HCT116 (cell line): Measurements from ENCODE around the gene PDGFD. TPM values are rescaled to one million over a fixed set of nuclear protein-coding genes. Genes with fewer than 3 reads are reported as not detected.

Experiments
- ATAC-seq: fragments of 200-7000 bp; cut with Tn5 transposase; 2 replicates; pipeline ENCODE4 v1.9.1; 2020; ENCODE audit warnings: mild to moderate bottlenecking, moderate library complexity
- BruUV-seq: library from RNA; stranded (reverse); fragments of 400-500 nt; replicated peaks from 2 replicates; lab custom pipeline; 2021; lab: Mats Ljungman, UMichigan
- CTCF ChIA-PET: fragments of 300-600 bp; sonication (Branson Sonifier 250); formaldehyde crosslinking; loops from one replicate; lab custom pipeline; 2021; ENCODE audit warnings: antibody characterized with exemption; lab: Charles Lee
- POLR2A ChIA-PET: fragments of 300-600, 350-600 bp; sonication (Branson Sonifier 250); formaldehyde crosslinking; loops from one replicate; lab custom pipeline; 2021; ENCODE audit warnings: antibody characterized with exemption; lab: Charles Lee
- RAD21 ChIA-PET, 2 experiments: fragments of 300-600 bp; sonication (Branson Sonifier 250); formaldehyde crosslinking; loops; one replicate each; lab custom pipeline; 2023; ENCODE audit warnings: low total read pairs in 2 of 2; ENCODE audit not compliant: uncharacterized antibody in 2 of 2, unreplicated experiment in 2 of 2, low non-redundant PET in 1 of 2; lab: Charles Lee
- DNase-seq: peaks from one replicate; pipeline ENCODE4 v3.0.0-alpha.2; 2010; ENCODE audit warnings: low read depth, low spot score
- H2AFZ ChIP-seq: fragments of 200-600 bp; shearing (Covaris generic), sonication (generic); 2 replicates; pipeline ENCODE4 v1.6.1; 2017; ENCODE audit warnings: low read depth, mixed run types, mixed read lengths, antibody characterized with exemption, low read length; ENCODE audit not compliant: poor library complexity, severe bottlenecking
- H3K27ac ChIP-seq: 2 replicates; pipeline ENCODE4 v1.5.1; 2012; ENCODE audit warnings: low read depth, low read length
- H3K27me3 ChIP-seq: fragments of 200-600 bp; sonication (generic); 2 replicates; pipeline ENCODE4 v1.6.1; 2016; ENCODE audit warnings: mixed run types, low read length, mixed read lengths; ENCODE audit not compliant: insufficient read depth
- H3K36me3 ChIP-seq, 2 experiments: fragments of 200-500 bp in 1 of 2; fragments of 200-600 bp in 1 of 2; sonication (Bioruptor generic) in 1 of 2; sonication (generic) in 1 of 2; 2 replicates each; pipeline versions ENCODE4 v1.5.1 to v1.6.1; 2014 to 2016; ENCODE audit warnings: low read length in 2 of 2, inconsistent platforms in 1 of 2, mixed read lengths in 1 of 2, mixed run types in 1 of 2; ENCODE audit not compliant: insufficient read depth in 2 of 2, control insufficient read depth in 1 of 2
- H3K4me1 ChIP-seq, 2 experiments: fragments of 200-600 bp in 1 of 2; sonication (generic) in 1 of 2; 2 replicates each; pipeline versions ENCODE4 v1.5.1 to v1.6.1; 2012 to 2017; ENCODE audit warnings: low read length in 2 of 2, inconsistent platforms in 1 of 2, mild to moderate bottlenecking in 1 of 2, mixed read lengths in 1 of 2, mixed run types in 1 of 2, moderate library complexity in 1 of 2; ENCODE audit not compliant: insufficient read depth in 2 of 2, control insufficient read depth in 1 of 2
- H3K4me2 ChIP-seq: fragments of 200-600 bp; sonication (generic); 2 replicates; pipeline ENCODE4 v1.6.1; 2017; ENCODE audit warnings: mixed run types, low read length, mixed read lengths
- H3K4me3 ChIP-seq, 2 experiments: fragments of 200-600 bp in 1 of 2; sonication (generic) in 1 of 2; replicated peaks in 1 of 2; 2 replicates each; pipeline ENCODE4 v1.5.1; 2011 to 2016; ENCODE audit warnings: low read length in 2 of 2, control low read depth in 1 of 2, low read depth in 1 of 2, mild to moderate bottlenecking in 1 of 2, mixed read lengths in 1 of 2, mixed run types in 1 of 2
- H3K79me2 ChIP-seq: fragments of 200-600 bp; sonication (generic); 2 replicates; pipeline ENCODE4 v1.6.1; 2017; ENCODE audit warnings: mild to moderate bottlenecking, mixed run types, low read length, moderate library complexity, mixed read lengths; ENCODE audit not compliant: insufficient read depth
- H3K9ac ChIP-seq: fragments of 200-600 bp; sonication (generic); 2 replicates; pipeline ENCODE4 v1.6.1; 2016; ENCODE audit warnings: low read length, mixed read lengths
- H3K9me2 ChIP-seq: fragments of 200-600 bp; sonication (generic), shearing (Covaris generic); 2 replicates; pipeline ENCODE4 v1.6.1; 2017; ENCODE audit warnings: mixed run types, mild to moderate bottlenecking, moderate library complexity; ENCODE audit not compliant: insufficient read depth
- H3K9me3 ChIP-seq, 2 experiments: fragments of 200-500 bp in 1 of 2; fragments of 200-600 bp in 1 of 2; sonication (Bioruptor generic) in 1 of 2; sonication (generic) in 1 of 2; 2 replicates each; pipeline ENCODE4 v1.6.1; 2014 to 2017; ENCODE audit warnings: low read length in 2 of 2, mixed read lengths in 2 of 2, inconsistent platforms in 1 of 2, low read depth in 1 of 2, mild to moderate bottlenecking in 1 of 2, mixed run types in 1 of 2, moderate library complexity in 1 of 2; ENCODE audit not compliant: control insufficient read depth in 1 of 2, insufficient read depth in 1 of 2
- H4K20me1 ChIP-seq: fragments of 200-600 bp; sonication (generic), shearing (Covaris generic); 2 replicates; pipeline ENCODE4 v1.6.1; 2017; ENCODE audit warnings: mixed run types, mild to moderate bottlenecking, moderate library complexity; ENCODE audit not compliant: insufficient read depth
- CEBPB ChIP-seq: IDR thresholded peaks from 2 replicates; pipeline ENCODE4 v1.6.1; 2012; ENCODE audit warnings: low read depth
- EGR1 ChIP-seq: IDR thresholded peaks from 2 replicates; pipeline ENCODE4 v1.6.1; 2012; ENCODE audit warnings: low read depth
- ELF1 ChIP-seq: IDR thresholded peaks from 2 replicates; pipeline ENCODE4 v1.6.1; 2012; ENCODE audit warnings: low read depth, borderline replicate concordance
- SIN3A ChIP-seq: IDR thresholded peaks from 2 replicates; pipeline ENCODE4 v1.6.1; 2012; ENCODE audit warnings: low read depth
- SP1 ChIP-seq: IDR thresholded peaks from 2 replicates; pipeline ENCODE4 v1.6.1; 2012; ENCODE audit warnings: low read depth
- TCF7L2 ChIP-seq: IDR thresholded peaks from 2 replicates; pipeline ENCODE4 v1.7.0; 2011; ENCODE audit warnings: borderline replicate concordance, inconsistent platforms; ENCODE audit not compliant: insufficient read depth, insufficient read length; ENCODE audit errors: extremely low read depth
- YY1 ChIP-seq: IDR thresholded peaks from 2 replicates; pipeline ENCODE4 v1.6.1; 2011; ENCODE audit warnings: low read length, low read depth, moderate library complexity, mild to moderate bottlenecking; ENCODE audit not compliant: insufficient replicate concordance; ENCODE audit errors: extremely low read depth
- intact Hi-C: fragments of 100-400 bp; cut with micrococcal nuclease; formaldehyde crosslinking; loops from 2 replicates; pipeline ENCODE4 v1.10.0; 2022
- total RNA-seq: library from RNA; stranded (reverse); gene quantifications from one replicate; pipeline ENCODE4 v1.2.1, GENCODE V29; 2021; ENCODE audit not compliant: unreplicated experiment
- TF ChIP-seq, protein P1 (sequence below), 3 experiments: fragments of 200-600 bp in 1 of 3; sonication (generic) in 1 of 3; IDR thresholded peaks in 2 of 3; conservative IDR thresholded peaks in 1 of 3; 2 replicates each; pipeline ENCODE4 v1.5.1; 2012 to 2017; ENCODE audit warnings: low read depth in 2 of 3, low read length in 2 of 3, antibody characterized with exemption in 1 of 3, borderline replicate concordance in 1 of 3, control low read depth in 1 of 3, mild to moderate bottlenecking in 1 of 3, mixed read lengths in 1 of 3, mixed run types in 1 of 3, moderate library complexity in 1 of 3; ENCODE audit not compliant: insufficient read depth in 1 of 3

PDGFD gene
- total RNA-seq, 1 experiment from 2014 or later, result 0.34 TPM

DNA sequence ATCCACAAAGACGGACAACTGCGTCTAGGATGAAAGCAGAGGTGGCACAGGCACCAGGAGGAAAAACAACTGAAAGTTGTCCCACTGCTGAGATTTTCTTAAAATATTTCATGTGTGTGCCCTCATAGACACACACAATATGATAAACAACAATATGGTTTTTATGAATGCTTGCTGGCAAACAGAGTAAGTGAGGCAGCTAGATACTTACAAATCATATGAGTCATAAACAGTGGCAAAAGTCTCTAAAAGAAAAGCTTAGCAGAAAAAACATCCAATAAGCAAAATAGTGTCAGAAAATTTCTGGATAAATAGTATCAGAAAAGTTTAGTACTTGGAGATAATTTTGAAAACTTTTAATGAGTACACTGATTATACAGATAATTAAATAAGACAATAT is 228.7 kb downstream of the PDGFD start:
- H3K79me2 ChIP-seq, result no peaks in the 10 kb centered on the region
- intact Hi-C loops, result no loop called here
- no peak overlapping the region for H3K4me3 ChIP-seq
- no peaks in the 10 kb centered on the region for H3K36me3 ChIP-seq
- no peaks in the 10 kb centered on the region for H4K20me1 ChIP-seq
- POLR2A ChIA-PET, result no interaction called here
- no peaks in the 10 kb centered on the region for H3K9me2 ChIP-seq
- H3K27ac ChIP-seq, result no peak overlapping the region
- RAD21 ChIA-PET, result no interaction called here
- no peak for TF ChIP-seq ELF1
- no peak for TF ChIP-seq TCF7L2
- no peak for TF ChIP-seq CEBPB
- ATAC-seq (no peak), DNase-seq (no peak)
- no TSS peak for BruUV-seq
- H3K9ac ChIP-seq, result no peak overlapping the region
- no peaks in the 10 kb centered on the region for H3K27me3 ChIP-seq
- H2AFZ ChIP-seq, result no peak overlapping the region
- CTCF ChIA-PET, result no interaction called here
- H3K9me3 ChIP-seq, result no peaks in the 10 kb centered on the region
- H3K4me2 ChIP-seq, result no peak overlapping the region
- H3K4me1 ChIP-seq, result no peaks in the 10 kb centered on the region

DNA sequence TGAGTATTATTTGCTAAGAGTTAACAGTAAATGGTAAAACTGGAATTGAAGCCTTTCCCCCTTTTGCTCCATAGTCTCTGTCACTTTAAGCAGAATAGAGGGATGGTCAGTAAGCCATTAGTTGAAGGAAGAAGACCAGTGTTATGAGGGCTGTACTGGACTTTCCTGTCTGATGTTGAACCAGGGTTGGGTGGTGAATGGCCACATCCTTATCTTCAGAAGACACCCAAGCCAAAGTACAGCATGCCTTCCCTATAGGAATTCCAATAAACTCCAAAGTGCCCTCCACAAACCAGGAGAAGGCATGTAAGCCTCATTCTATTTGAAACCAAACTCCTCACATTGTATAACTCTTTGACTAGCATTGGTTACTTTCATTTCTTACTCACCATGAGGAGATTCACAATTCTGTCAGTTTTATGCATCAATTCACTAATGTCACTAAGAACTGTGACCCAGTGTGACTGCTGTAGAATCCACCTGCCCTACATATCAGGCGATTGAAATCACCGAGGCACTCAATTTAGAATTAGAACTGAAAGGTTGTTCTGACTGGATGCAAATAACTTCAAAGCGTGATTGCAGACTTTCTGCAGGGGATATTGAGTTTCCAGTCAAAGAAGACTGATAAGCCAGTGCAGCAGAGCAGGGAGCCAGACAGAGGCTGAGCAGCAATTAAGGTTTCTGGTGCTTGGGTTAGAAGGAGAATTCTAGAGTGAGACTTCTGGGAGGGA is 234.6 kb downstream of the PDGFD start:
- BruUV-seq, result no TSS peak
- H3K4me3 ChIP-seq, result no peak overlapping the region
- no peak overlapping the region for H3K4me2 ChIP-seq
- RAD21 ChIA-PET, result no interaction called here
- H3K9ac ChIP-seq, result no peak overlapping the region
- POLR2A ChIA-PET, result no interaction called here
- CTCF ChIA-PET, result no interaction called here
- no peak overlapping the region for H2AFZ ChIP-seq
- TF ChIP-seq YY1, result no peak
- no peak for TF ChIP-seq SIN3A
- TF ChIP-seq EGR1, result no peak
- no peak for TF ChIP-seq SP1
- TF ChIP-seq, protein P1, sequence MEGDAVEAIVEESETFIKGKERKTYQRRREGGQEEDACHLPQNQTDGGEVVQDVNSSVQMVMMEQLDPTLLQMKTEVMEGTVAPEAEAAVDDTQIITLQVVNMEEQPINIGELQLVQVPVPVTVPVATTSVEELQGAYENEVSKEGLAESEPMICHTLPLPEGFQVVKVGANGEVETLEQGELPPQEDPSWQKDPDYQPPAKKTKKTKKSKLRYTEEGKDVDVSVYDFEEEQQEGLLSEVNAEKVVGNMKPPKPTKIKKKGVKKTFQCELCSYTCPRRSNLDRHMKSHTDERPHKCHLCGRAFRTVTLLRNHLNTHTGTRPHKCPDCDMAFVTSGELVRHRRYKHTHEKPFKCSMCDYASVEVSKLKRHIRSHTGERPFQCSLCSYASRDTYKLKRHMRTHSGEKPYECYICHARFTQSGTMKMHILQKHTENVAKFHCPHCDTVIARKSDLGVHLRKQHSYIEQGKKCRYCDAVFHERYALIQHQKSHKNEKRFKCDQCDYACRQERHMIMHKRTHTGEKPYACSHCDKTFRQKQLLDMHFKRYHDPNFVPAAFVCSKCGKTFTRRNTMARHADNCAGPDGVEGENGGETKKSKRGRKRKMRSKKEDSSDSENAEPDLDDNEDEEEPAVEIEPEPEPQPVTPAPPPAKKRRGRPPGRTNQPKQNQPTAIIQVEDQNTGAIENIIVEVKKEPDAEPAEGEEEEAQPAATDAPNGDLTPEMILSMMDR (IDR thresholded peaks at IDR 0.05 in 2 of 3, conservative IDR thresholded peaks at IDR 0.05 in 1 of 3; ENCODE audit: borderline replicate concordance in 1 of 3, insufficient read depth in 1 of 3, low read depth in 2 of 3, low read length in 2 of 3), result no peak
- TF ChIP-seq, all 23 proteins: peak for 0
- Histone ChIP-seq H3K79me2 (no peaks in the 10 kb centered on the region), H3K27me3 (no peaks in the 10 kb centered on the region), H3K36me3 (no peaks in the 10 kb centered on the region), H3K4me1 (peaks cover 0 to 3% of the 10 kb centered on the region in 2 experiments; a peak in 1 of 4 replicates), H3K9me2 (no peaks in the 10 kb centered on the region), H3K27ac (no peak overlapping the region), H3K9me3 (no peaks in the 10 kb centered on the region), H4K20me1 (no peaks in the 10 kb centered on the region)
- DNase-seq, result no peak
- no peak for ATAC-seq
- intact Hi-C loops, result no loop called here
